ENCODE measurements around the gene HKDC1. TPM values are rescaled to one million over a fixed set of nuclear protein-coding genes. Genes with fewer than 3 reads are reported as not detected.

The HKDC1 gene
- total RNA-seq, 1 experiment from 2014 or later: 0.52 TPM

- no peak for DNase-seq (ENCODE audit: low spot score)
- Histone ChIP-seq H3K4me3 (ENCODE audit: low read depth, low read length, poor library complexity, severe bottlenecking) (no peak overlapping the region), H3K9me3 (ENCODE audit: low read depth, low read length, poor library complexity, severe bottlenecking) (no peaks in the 10 kb centered on the region), H3K27me3 (replicated peaks; ENCODE audit: insufficient read depth, low read depth, low read length, poor library complexity) (no peaks in the 10 kb centered on the region), H3K27ac (ENCODE audit: low read depth, low read length, poor library complexity, severe bottlenecking) (no peak overlapping the region), H3K4me1 (ENCODE audit: insufficient read depth, low read length, poor library complexity, severe bottlenecking) (peaks cover 13% of the 10 kb centered on the region), H3K36me3 (ENCODE audit: insufficient read depth, low read length, poor library complexity, severe bottlenecking) (no peaks in the 10 kb centered on the region)
- TF ChIP-seq EZH2 (IDR thresholded peaks at IDR 0.05; ENCODE audit: borderline replicate concordance, low read depth, low read length, poor library complexity, severe bottlenecking) (no peak), CTCF (conservative IDR thresholded peaks at IDR 0.05; ENCODE audit: low read depth, low read length) (no peak)
- no TSS peak for BruUV-seq (replicated peaks)
- POLR2A ChIA-PET (ENCODE audit: low non-redundant PET): no interaction called here
- CTCF ChIA-PET: no interaction called here
- intact Hi-C loops (cut with micrococcal nuclease; ENCODE audit: unreplicated experiment): no loop called here
These were observed 95.6 kb downstream of the HKDC1 start for GRCh38 chr10:69315610-69316312.

GRCh38 chr10:69316313-69317059 lies 96.4 kb downstream of the HKDC1 start:
- no peak for DNase-seq (ENCODE audit: low spot score)
- H3K9me3 ChIP-seq (ENCODE audit: low read depth, low read length, poor library complexity, severe bottlenecking): no peaks in the 10 kb centered on the region
- TF ChIP-seq CTCF (conservative IDR thresholded peaks at IDR 0.05; ENCODE audit: low read depth, low read length) (no peak), EZH2 (IDR thresholded peaks at IDR 0.05; ENCODE audit: borderline replicate concordance, low read depth, low read length, poor library complexity, severe bottlenecking) (no peak)
- no peak overlapping the region for H3K27ac ChIP-seq (ENCODE audit: low read depth, low read length, poor library complexity, severe bottlenecking)
- H3K4me3 ChIP-seq (ENCODE audit: low read depth, low read length, poor library complexity, severe bottlenecking): no peak overlapping the region
- peaks cover 19% of the 10 kb centered on the region for H3K4me1 ChIP-seq (ENCODE audit: insufficient read depth, low read length, poor library complexity, severe bottlenecking)
- H3K36me3 ChIP-seq (ENCODE audit: insufficient read depth, low read length, poor library complexity, severe bottlenecking): no peaks in the 10 kb centered on the region
- intact Hi-C loops (cut with micrococcal nuclease; ENCODE audit: unreplicated experiment): no loop called here
- POLR2A ChIA-PET (ENCODE audit: low non-redundant PET): no interaction called here
- no peaks in the 10 kb centered on the region for H3K27me3 ChIP-seq (replicated peaks; ENCODE audit: insufficient read depth, low read depth, low read length, poor library complexity)
- CTCF ChIA-PET: no interaction called here
- no TSS peak for BruUV-seq (replicated peaks)

Other genes starting within 250 kb of the HKDC1 start
- 40.5 and 42.8 TPM in 2 replicates for gene KIFBP, start 231.5 kb upstream of the HKDC1 start, total RNA-seq (2021)
- 0.32 TPM in 1 of 2 replicates, not detected in the other for gene SRGN, start 132.2 kb upstream of the HKDC1 start, total RNA-seq (2021)
- gene VPS26A, start 96.2 kb upstream of the HKDC1 start, total RNA-seq (2021): 80.1 and 82.1 TPM in 2 replicates
- 54.3 and 55.3 TPM in 2 replicates for gene SUPV3L1, start 40.1 kb upstream of the HKDC1 start, total RNA-seq (2021)
- 106 and 107 TPM in 2 replicates for gene HK1, start 58.2 kb downstream of the HKDC1 start, total RNA-seq (2021)
- gene TACR2, start 196.6 kb downstream of the HKDC1 start, total RNA-seq (2021): 0.17 and 0.21 TPM in 2 replicates
- gene TSPAN15, start 231.1 kb downstream of the HKDC1 start, total RNA-seq (2021): 2.1 and 2.5 TPM in 2 replicates